ENCODE results near the gene TTC6. TPM values are rescaled to one million over a fixed set of nuclear protein-coding genes. Genes with fewer than 3 reads are reported as not detected.

The TTC6 gene
- polyA plus RNA-seq, 3 donors, result not detected

- no peak overlapping the region for H3K4me2 ChIP-seq (replicated peaks; ENCODE audit: extremely low read depth, low read length, poor library complexity, severe bottlenecking)
- TF ChIP-seq, protein P1, sequence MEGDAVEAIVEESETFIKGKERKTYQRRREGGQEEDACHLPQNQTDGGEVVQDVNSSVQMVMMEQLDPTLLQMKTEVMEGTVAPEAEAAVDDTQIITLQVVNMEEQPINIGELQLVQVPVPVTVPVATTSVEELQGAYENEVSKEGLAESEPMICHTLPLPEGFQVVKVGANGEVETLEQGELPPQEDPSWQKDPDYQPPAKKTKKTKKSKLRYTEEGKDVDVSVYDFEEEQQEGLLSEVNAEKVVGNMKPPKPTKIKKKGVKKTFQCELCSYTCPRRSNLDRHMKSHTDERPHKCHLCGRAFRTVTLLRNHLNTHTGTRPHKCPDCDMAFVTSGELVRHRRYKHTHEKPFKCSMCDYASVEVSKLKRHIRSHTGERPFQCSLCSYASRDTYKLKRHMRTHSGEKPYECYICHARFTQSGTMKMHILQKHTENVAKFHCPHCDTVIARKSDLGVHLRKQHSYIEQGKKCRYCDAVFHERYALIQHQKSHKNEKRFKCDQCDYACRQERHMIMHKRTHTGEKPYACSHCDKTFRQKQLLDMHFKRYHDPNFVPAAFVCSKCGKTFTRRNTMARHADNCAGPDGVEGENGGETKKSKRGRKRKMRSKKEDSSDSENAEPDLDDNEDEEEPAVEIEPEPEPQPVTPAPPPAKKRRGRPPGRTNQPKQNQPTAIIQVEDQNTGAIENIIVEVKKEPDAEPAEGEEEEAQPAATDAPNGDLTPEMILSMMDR (IDR thresholded peaks at IDR 0.05), result no peak
- no peaks in the 10 kb centered on the region for H3K79me2 ChIP-seq (ENCODE audit: insufficient read depth, low read length)
- peaks cover 27 to 83% of the 10 kb centered on the region in 2 donors for H3K9me3 ChIP-seq (replicated peaks in 1 of 2; ENCODE audit: control insufficient read depth in 1 of 2, insufficient read depth in 1 of 2, low read length in 2 of 2)
- 7% methylated on average over 16 of the region's 20 CpGs for WGBS (ENCODE audit: insufficient coverage)
- H3K27ac ChIP-seq (ENCODE audit: low read depth in 1 of 2, low read length in 2 of 2), result no peak overlapping the region
- H3K4me1 ChIP-seq (ENCODE audit: control insufficient read depth in 1 of 2, insufficient read depth in 2 of 2, low read length in 2 of 2), result peaks cover 12 to 15% of the 10 kb centered on the region in 2 donors
- Mint-ChIP-seq H3K36me3 (peaks cover 4 to 14% of the 10 kb centered on the region in 2 donors), H3K9me3 (peaks cover 3 to 63% (median 47%) of the 10 kb centered on the region in 7 donors), H3K4me1 (peaks cover 23% of the 10 kb centered on the region), H3K4me3 (peak overlapping the region in 1 of 2 donors; percentile 90), H3K27me3 (ENCODE audit: low read depth in 3 of 3) (peaks cover 88 to 95% (median 93%) of the 10 kb centered on the region in 3 donors), H3K27ac (no peak overlapping the region)
- no peak overlapping the region for H3K4me3 ChIP-seq (replicated peaks in 1 of 3; ENCODE audit: low read depth in 2 of 3, low read length in 3 of 3)
- H3K27me3 ChIP-seq (ENCODE audit: control insufficient read depth in 2 of 2, insufficient read depth in 2 of 2, low read length in 2 of 2), result peaks cover 84 to 95% of the 10 kb centered on the region in 2 donors
- DNase-seq, result no peak
- no peaks in the 10 kb centered on the region for H3K36me3 ChIP-seq (replicated peaks in 1 of 2; ENCODE audit: control insufficient read depth in 1 of 2, insufficient read depth in 2 of 2, low read length in 2 of 2)
- H3K9ac ChIP-seq (ENCODE audit: insufficient read depth, low read length, poor library complexity, severe bottlenecking), result no peak overlapping the region
- H2AFZ ChIP-seq (ENCODE audit: insufficient read depth, low read depth, low read length, poor library complexity, severe bottlenecking), result no peak overlapping the region
- no peaks in the 10 kb centered on the region for H4K20me1 ChIP-seq (ENCODE audit: insufficient read depth, low read length)
- intact Hi-C loops (cut with micrococcal nuclease), result no loop called here
Observed at GRCh38 chr14:37597538-37597913, 2.1 kb downstream of the TTC6 start.

DNA sequence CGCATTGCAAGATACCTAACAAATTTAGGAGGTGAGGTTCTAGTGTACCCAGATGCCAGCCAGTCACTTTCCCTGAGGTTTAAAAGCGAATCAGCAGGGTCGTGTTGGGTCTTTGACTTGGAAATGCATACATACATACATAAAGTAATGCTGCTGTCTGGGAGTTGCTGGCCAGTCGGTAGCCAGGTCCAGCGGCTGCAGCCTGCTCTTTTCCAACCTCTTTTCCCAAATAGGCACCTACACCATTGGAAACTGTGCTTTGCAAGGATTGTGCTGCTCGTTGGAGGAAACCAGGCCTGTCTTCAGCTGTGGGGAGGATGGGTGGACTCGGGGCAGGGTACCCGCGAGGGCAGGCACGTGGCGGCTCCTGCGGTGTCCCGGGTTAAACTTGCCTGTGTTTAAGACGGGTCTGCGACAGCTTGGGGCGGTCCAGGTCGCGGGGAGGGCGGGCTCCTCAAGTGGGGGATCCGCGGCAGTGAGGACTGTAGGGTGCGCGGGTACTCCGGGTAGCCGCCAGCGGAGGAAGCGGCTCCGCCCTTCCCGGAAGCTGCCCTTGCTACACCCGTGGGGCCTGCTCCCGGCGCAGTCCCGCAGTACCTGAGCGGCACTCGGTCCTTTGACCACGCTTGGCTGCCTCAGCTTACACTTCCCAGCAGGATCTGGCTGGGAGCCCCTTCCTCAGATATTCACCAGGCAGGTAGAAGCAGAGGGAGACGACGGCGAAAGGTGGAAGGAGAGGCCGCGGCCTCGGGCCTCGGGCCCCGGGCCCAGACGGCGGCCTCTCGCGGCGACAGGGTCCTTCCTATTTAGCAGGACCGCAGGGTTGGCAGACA, 2.7 kb downstream of the TTC6 start:
- Histone ChIP-seq H3K36me3 (replicated peaks in 1 of 2; ENCODE audit: control insufficient read depth in 1 of 2, insufficient read depth in 2 of 2, low read length in 2 of 2) (no peaks in the 10 kb centered on the region), H3K4me3 (replicated peaks in 1 of 3; ENCODE audit: low read depth in 2 of 3, low read length in 3 of 3) (peak overlapping the region in 1 of 3 experiments; percentile 32), H3K27ac (ENCODE audit: low read depth in 1 of 2, low read length in 2 of 2) (no peak overlapping the region), H3K79me2 (ENCODE audit: insufficient read depth, low read length) (no peaks in the 10 kb centered on the region), H3K27me3 (ENCODE audit: control insufficient read depth in 2 of 2, insufficient read depth in 2 of 2, low read length in 2 of 2) (peaks cover 83 to 95% of the 10 kb centered on the region in 2 donors), H2AFZ (ENCODE audit: insufficient read depth, low read depth, low read length, poor library complexity, severe bottlenecking) (no peak overlapping the region), H3K4me2 (replicated peaks; ENCODE audit: extremely low read depth, low read length, poor library complexity, severe bottlenecking) (peak overlapping the region; percentile 37), H3K4me1 (ENCODE audit: control insufficient read depth in 1 of 2, insufficient read depth in 2 of 2, low read length in 2 of 2) (peaks cover 12 to 15% of the 10 kb centered on the region in 2 donors), H3K9ac (ENCODE audit: insufficient read depth, low read length, poor library complexity, severe bottlenecking) (no peak overlapping the region), H4K20me1 (ENCODE audit: insufficient read depth, low read length) (no peaks in the 10 kb centered on the region), H3K9me3 (replicated peaks in 1 of 2; ENCODE audit: control insufficient read depth in 1 of 2, insufficient read depth in 1 of 2, low read length in 2 of 2) (peaks cover 33 to 83% of the 10 kb centered on the region in 2 donors)
- WGBS (ENCODE audit: insufficient coverage), result 3% methylated on average over 45 of the region's 50 CpGs
- H3K4me1 Mint-ChIP-seq, result peaks cover 23% of the 10 kb centered on the region
- peaks cover 88 to 95% (median 93%) of the 10 kb centered on the region in 3 donors for H3K27me3 Mint-ChIP-seq (ENCODE audit: low read depth in 3 of 3)
- H3K9me3 Mint-ChIP-seq, result peaks cover 6 to 63% (median 48%) of the 10 kb centered on the region in 7 donors
- TF ChIP-seq, protein P1 (IDR thresholded peaks at IDR 0.05), result no peak
- H3K27ac Mint-ChIP-seq, result no peak overlapping the region
- H3K36me3 Mint-ChIP-seq, result peaks cover 4 to 12% of the 10 kb centered on the region in 2 donors
- DNase-seq, result no peak
- intact Hi-C loops (cut with micrococcal nuclease), result no loop called here
- H3K4me3 Mint-ChIP-seq, result peak overlapping the region in 1 of 2 donors; percentile 90

Measured in CD14-positive monocyte (primary cell).